Dendritic cell treated with granulocyte-macrophage colony-stimulating factor and Interleukin-4, amounts not matched to agents 40 ng/mL and 50 ng/mL, for 4 days (primary cell): Measurements from ENCODE around the gene DDAH2.

Source experiments
- H3K27ac Mint-ChIP-seq: one replicate; pipeline ENCODE4 v1.8.0; 2022; ENCODE audit warnings: mild to moderate bottlenecking, mixed read lengths
- H3K27me3 Mint-ChIP-seq: one replicate; pipeline ENCODE4 v1.8.0; 2022; ENCODE audit warnings: mild to moderate bottlenecking, mixed read lengths
- H3K36me3 Mint-ChIP-seq: one replicate; pipeline ENCODE4 v1.8.0; 2022; ENCODE audit warnings: low read depth, mixed read lengths
- H3K4me1 Mint-ChIP-seq: one replicate; pipeline ENCODE4 v1.8.0; 2022; ENCODE audit warnings: low read depth, mixed read lengths
- H3K4me3 Mint-ChIP-seq: one replicate; pipeline ENCODE4 v1.8.0; 2022; ENCODE audit warnings: mild to moderate bottlenecking, moderate library complexity, mixed read lengths
- H3K9me3 Mint-ChIP-seq: one replicate; pipeline ENCODE4 v1.8.0; 2022; ENCODE audit warnings: mixed read lengths
- intact Hi-C: fragments of 100-400 bp; cut with micrococcal nuclease; formaldehyde crosslinking; loops from one replicate; pipeline ENCODE4 v1.15.0; 2022

Gene DDAH2

GRCh38 chr6:31728767-31729514, at the start of gene DDAH2:
Gene DDAH2, minus strand, starts transcription at chr6:31729299. Its CDS starts 138 bp downstream, at chr6:31729161.
- peaks cover 100% of the 10 kb centered on the region for H3K36me3 Mint-ChIP-seq
- H3K4me1 Mint-ChIP-seq: peaks cover 91% of the 10 kb centered on the region
- H3K27me3 Mint-ChIP-seq: peaks cover 6% of the 10 kb centered on the region
- peak within 1 kb of the TSS; percentile 99 for H3K4me3 Mint-ChIP-seq
- intact Hi-C loops: loop anchor here (1.0 to 5.0 kb wide), 3 partner anchors 26 to 103 kb away; partner anchors contain the start of gene ABHD16A
- peak within 1 kb of the TSS; percentile 99 for H3K27ac Mint-ChIP-seq
- no peaks in the 10 kb centered on the region for H3K9me3 Mint-ChIP-seq

GRCh38 chr6:31778193-31778592, 49.1 kb upstream of the DDAH2 start:
- Mint-ChIP-seq H3K4me1 (peaks cover 38% of the 10 kb centered on the region), H3K27me3 (peaks cover 4% of the 10 kb centered on the region), H3K36me3 (peaks cover 53% of the 10 kb centered on the region), H3K4me3 (no peak overlapping the region), H3K9me3 (no peaks in the 10 kb centered on the region), H3K27ac (no peak overlapping the region)
- intact Hi-C loops: no loop called here

GRCh38 chr6:31777667-31778050, 48.6 kb upstream of the DDAH2 start:
- intact Hi-C loops: no loop called here
- Mint-ChIP-seq H3K9me3 (no peaks in the 10 kb centered on the region), H3K27ac (peak overlapping the region; percentile 50), H3K27me3 (peaks cover 4% of the 10 kb centered on the region), H3K36me3 (peaks cover 48% of the 10 kb centered on the region), H3K4me3 (no peak overlapping the region), H3K4me1 (peaks cover 43% of the 10 kb centered on the region)

- Mint-ChIP-seq H3K27me3 (peaks cover 4% of the 10 kb centered on the region), H3K4me1 (peaks cover 45% of the 10 kb centered on the region), H3K9me3 (no peaks in the 10 kb centered on the region), H3K27ac (peak within 1 kb of the TSS; percentile 50), H3K4me3 (peak within 1 kb of the TSS; percentile 0), H3K36me3 (peaks cover 42% of the 10 kb centered on the region)
- intact Hi-C loops: no loop called here
These were observed 48.0 kb upstream of the DDAH2 start, which contains the start of gene VWA7 for GRCh38 chr6:31776989-31777666. Gene VWA7, minus strand, starts transcription at chr6:31777328. Its CDS starts 549 bp downstream, at chr6:31776779.

GRCh38 chr6:31776485-31776988, 47.4 kb upstream of the DDAH2 start:
- intact Hi-C loops: no loop called here
- Mint-ChIP-seq H3K4me1 (peaks cover 45% of the 10 kb centered on the region), H3K27me3 (peaks cover 4% of the 10 kb centered on the region), H3K36me3 (peaks cover 37% of the 10 kb centered on the region), H3K27ac (peak overlapping the region; percentile 50), H3K9me3 (no peaks in the 10 kb centered on the region), H3K4me3 (peak overlapping the region; percentile 0)

GRCh38 chr6:31775633-31776484, 46.8 kb upstream of the DDAH2 start:
- Mint-ChIP-seq H3K4me3 (peak overlapping the region; percentile 0), H3K27ac (peak overlapping the region; percentile 50), H3K27me3 (peaks cover 4% of the 10 kb centered on the region), H3K9me3 (no peaks in the 10 kb centered on the region), H3K4me1 (peaks cover 45% of the 10 kb centered on the region), H3K36me3 (peaks cover 30% of the 10 kb centered on the region)
- intact Hi-C loops: no loop called here

GRCh38 chr6:31775184-31775583, 46.1 kb upstream of the DDAH2 start:
- Mint-ChIP-seq H3K4me3 (no peak overlapping the region), H3K9me3 (no peaks in the 10 kb centered on the region), H3K4me1 (peaks cover 45% of the 10 kb centered on the region), H3K27me3 (peaks cover 4% of the 10 kb centered on the region), H3K27ac (peak overlapping the region; percentile 29), H3K36me3 (peaks cover 23% of the 10 kb centered on the region)
- intact Hi-C loops: no loop called here

- peaks cover 4% of the 10 kb centered on the region for H3K27me3 Mint-ChIP-seq
- intact Hi-C loops: loop anchor here (1.0 kb wide), 1 partner anchor 58 kb away; no protein-coding TSS in a partner anchor
- H3K9me3 Mint-ChIP-seq: no peaks in the 10 kb centered on the region
- peaks cover 60% of the 10 kb centered on the region for H3K4me1 Mint-ChIP-seq
- no peak overlapping the region for H3K27ac Mint-ChIP-seq
- H3K4me3 Mint-ChIP-seq: no peak overlapping the region
- no peaks in the 10 kb centered on the region for H3K36me3 Mint-ChIP-seq
These were observed 42.9 kb upstream of the DDAH2 start for GRCh38 chr6:31771992-31772358.

- Mint-ChIP-seq H3K36me3 (no peaks in the 10 kb centered on the region), H3K27me3 (peaks cover 2% of the 10 kb centered on the region), H3K4me1 (peaks cover 49% of the 10 kb centered on the region), H3K4me3 (no peak overlapping the region), H3K9me3 (no peaks in the 10 kb centered on the region), H3K27ac (no peak overlapping the region)
- intact Hi-C loops: no loop called here
These were observed 41.8 kb upstream of the DDAH2 start for GRCh38 chr6:31770860-31771259.

GRCh38 chr6:31769684-31770371, 40.7 kb upstream of the DDAH2 start:
- H3K4me1 Mint-ChIP-seq: peaks cover 44% of the 10 kb centered on the region
- peaks cover 3% of the 10 kb centered on the region for H3K27me3 Mint-ChIP-seq
- H3K36me3 Mint-ChIP-seq: no peaks in the 10 kb centered on the region
- no peak overlapping the region for H3K4me3 Mint-ChIP-seq
- H3K27ac Mint-ChIP-seq: peak overlapping the region; percentile 33
- no peaks in the 10 kb centered on the region for H3K9me3 Mint-ChIP-seq
- intact Hi-C loops: loop anchor here (2.0 kb wide), 3 partner anchors 31 to 89 kb away; partner anchors contain the start of genes DDAH2 and LY6G5C

- Mint-ChIP-seq H3K4me1 (peaks cover 47% of the 10 kb centered on the region), H3K27ac (peak overlapping the region; percentile 33)
These were observed 39.5 kb upstream of the DDAH2 start for GRCh38 chr6:31768363-31769257.

GRCh38 chr6:31767096-31767645, 38.1 kb upstream of the DDAH2 start:
- Mint-ChIP-seq H3K36me3 (peaks cover 11% of the 10 kb centered on the region), H3K27me3 (peaks cover 3% of the 10 kb centered on the region), H3K4me1 (peaks cover 42% of the 10 kb centered on the region), H3K27ac (peak overlapping the region; percentile 33), H3K4me3 (no peak overlapping the region), H3K9me3 (no peaks in the 10 kb centered on the region)
- intact Hi-C loops: no loop called here

More at GRCh38 chr6:31768363-31769257, 39.5 kb upstream of the DDAH2 start:
- Mint-ChIP-seq H3K27me3 (peaks cover 3% of the 10 kb centered on the region), H3K9me3 (no peaks in the 10 kb centered on the region), H3K4me3 (peak overlapping the region; percentile 51), H3K36me3 (peaks cover 2% of the 10 kb centered on the region)
- intact Hi-C loops: loop anchor here (2.0 kb wide), 3 partner anchors 30 to 88 kb away; partner anchors contain the start of genes DDAH2 and LY6G5C
